Neuronal stem cell (in vitro differentiated cells): ENCODE measurements around the gene FAM83F.
A peak's percentile ranks its signal among the peaks of the same experiment; 100 is the strongest.

Experiments
- DNase-seq: peaks from one replicate; pipeline ENCODE4 v3.0.0-alpha.2; 2013; ENCODE audit warnings: low spot score
- H2AFZ ChIP-seq: one replicate; pipeline ENCODE4 v1.6.1; 2013; ENCODE audit warnings: mild to moderate bottlenecking, low read length, inconsistent platforms
- H2AK5ac ChIP-seq: 2 replicates; pipeline ENCODE4 v1.6.1; 2013; ENCODE audit warnings: low read depth, mild to moderate bottlenecking, inconsistent platforms, low read length, moderate library complexity, mixed read lengths
- H2BK120ac ChIP-seq: 2 replicates; pipeline ENCODE4 v1.6.1; 2013; ENCODE audit warnings: low read depth, mild to moderate bottlenecking, inconsistent platforms, low read length, moderate library complexity, mixed read lengths
- H2BK12ac ChIP-seq: one replicate; pipeline ENCODE4 v1.6.1; 2013; ENCODE audit warnings: low read length, inconsistent platforms
- H2BK15ac ChIP-seq: 2 replicates; pipeline ENCODE4 v1.6.1; 2013; ENCODE audit warnings: mild to moderate bottlenecking, low read length, inconsistent platforms, mixed read lengths
- H2BK5ac ChIP-seq: one replicate; pipeline ENCODE4 v1.6.1; 2013; ENCODE audit warnings: inconsistent platforms, mild to moderate bottlenecking, low read length, moderate library complexity
- H3K14ac ChIP-seq: one replicate; pipeline ENCODE4 v1.6.1; 2013; ENCODE audit warnings: low read length, inconsistent platforms
- H3K18ac ChIP-seq: 2 replicates; pipeline ENCODE4 v1.6.1; 2013; ENCODE audit warnings: low read length, inconsistent platforms
- H3K23ac ChIP-seq: 2 replicates; pipeline ENCODE4 v1.6.1; 2013; ENCODE audit warnings: low read depth, mild to moderate bottlenecking, mixed read lengths, low read length, inconsistent platforms; ENCODE audit not compliant: poor library complexity
- H3K27ac ChIP-seq: replicated peaks from 3 replicates; pipeline ENCODE4 v1.5.1; 2013; ENCODE audit warnings: low read length, inconsistent platforms
- H3K27me3 ChIP-seq, 3 experiments: 2 replicates each; pipeline ENCODE4 v1.6.1; 2013; ENCODE audit warnings: low read length in 3 of 3, mild to moderate bottlenecking in 2 of 3, inconsistent platforms in 1 of 3, low read depth in 1 of 3, mixed read lengths in 1 of 3, moderate library complexity in 1 of 3; ENCODE audit not compliant: control insufficient read depth in 3 of 3, insufficient read depth in 3 of 3
- H3K36me3 ChIP-seq, 2 donors: replicated peaks in 1 of 2; 2 replicates each; pipeline ENCODE4 v1.6.1; 2013; ENCODE audit warnings: low read length in 2 of 2; ENCODE audit not compliant: control insufficient read depth in 2 of 2, insufficient read depth in 2 of 2
- H3K4ac ChIP-seq: 2 replicates; pipeline ENCODE4 v1.6.1; 2013; ENCODE audit warnings: inconsistent platforms, mild to moderate bottlenecking, low read length, moderate library complexity
- H3K4me1 ChIP-seq, 2 donors: 1 replicate in 1 of 2; 2 replicates in 1 of 2; pipeline ENCODE4 v1.6.1; 2013; ENCODE audit warnings: low read length in 2 of 2, low read depth in 1 of 2; ENCODE audit not compliant: control insufficient read depth in 2 of 2, insufficient read depth in 1 of 2
- H3K4me2 ChIP-seq: one replicate; pipeline ENCODE4 v1.6.1; 2013; ENCODE audit warnings: mild to moderate bottlenecking, low read length, inconsistent platforms; ENCODE audit not compliant: insufficient read depth, poor library complexity, severe bottlenecking
- H3K4me3 ChIP-seq, 2 donors: 2 replicates each; pipeline ENCODE4 v1.5.1; 2013; ENCODE audit warnings: low read length in 2 of 2, mild to moderate bottlenecking in 2 of 2, inconsistent platforms in 1 of 2, moderate library complexity in 1 of 2
- H3K79me1 ChIP-seq: one replicate; pipeline ENCODE4 v1.6.1; 2013; ENCODE audit warnings: low read depth, mild to moderate bottlenecking, inconsistent platforms, low read length, moderate library complexity
- H3K9ac ChIP-seq: one replicate; pipeline ENCODE4 v1.6.1; 2013; ENCODE audit warnings: mild to moderate bottlenecking, low read depth, low read length, inconsistent platforms; ENCODE audit not compliant: poor library complexity
- H3K9me3 ChIP-seq, 2 donors: replicated peaks in 1 of 2; 2 replicates each; pipeline versions ENCODE3 to v1.6.1; 2013; ENCODE audit warnings: low read length in 2 of 2, mild to moderate bottlenecking in 2 of 2, inconsistent platforms in 1 of 2, low read depth in 1 of 2, mixed read lengths in 1 of 2, moderate library complexity in 1 of 2; ENCODE audit not compliant: control insufficient read depth in 2 of 2, insufficient read depth in 1 of 2
- H4K8ac ChIP-seq: one replicate; pipeline ENCODE4 v1.6.1; 2013; ENCODE audit warnings: low read depth, mild to moderate bottlenecking, inconsistent platforms, low read length, moderate library complexity
- H4K91ac ChIP-seq: one replicate; pipeline ENCODE4 v1.6.1; 2013; ENCODE audit warnings: low read length, low read depth, mild to moderate bottlenecking, inconsistent platforms; ENCODE audit not compliant: poor library complexity
- WGBS, 2 donors: extraction: QIAGEN DNeasy Blood & Tissue Kit; methylation state at CpG; one replicate each; pipeline ENCODE4 v1.1.7; 2013; ENCODE audit warnings: missing lambda C conversion rate in 2 of 2, mixed read lengths in 1 of 2; ENCODE audit not compliant: insufficient read length in 2 of 2, insufficient replicate concordance in 1 of 2; ENCODE audit errors: extremely low coverage in 2 of 2; 5-methylcytosine and 5-hydroxymethylcytosine counted together

Gene FAM83F

DNA sequence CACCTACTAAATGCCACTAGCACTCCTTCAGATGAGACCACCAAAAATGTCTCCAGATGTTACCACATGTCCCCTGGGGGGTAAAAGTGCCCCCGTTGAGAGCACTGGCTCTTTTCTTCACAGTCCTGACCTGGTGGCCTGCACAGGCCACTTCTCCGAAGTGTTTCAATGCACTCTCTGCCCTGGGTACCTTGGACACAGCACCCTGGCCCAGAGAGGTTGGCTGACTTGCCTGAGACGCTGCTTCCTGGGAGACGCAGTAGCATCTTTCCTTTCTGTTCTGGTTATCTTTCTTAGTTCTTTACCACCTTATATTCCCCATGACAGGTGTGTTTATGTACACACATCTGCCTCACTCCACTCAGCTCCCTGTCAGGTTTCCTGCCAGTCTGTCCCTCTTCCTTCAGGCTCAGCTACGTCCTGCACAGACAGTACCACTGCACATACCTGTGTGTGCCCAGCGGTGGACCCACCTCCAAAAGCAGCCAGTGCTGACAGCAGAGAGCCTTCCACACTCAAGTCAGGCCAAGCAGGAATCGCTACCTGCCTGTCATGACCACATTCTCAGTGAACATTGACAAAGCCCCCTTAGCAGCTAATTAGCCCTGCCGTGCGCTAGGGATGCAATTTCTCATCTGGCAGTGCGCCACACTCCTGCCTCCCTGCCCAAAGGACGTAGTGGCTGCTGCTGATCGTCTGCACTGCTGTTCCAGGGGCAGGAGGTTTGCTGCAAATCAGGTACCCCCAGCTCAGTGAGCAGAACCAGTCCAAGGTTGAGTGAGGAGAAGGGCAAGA lies 39.0 kb downstream of the FAM83F start:
- no CpG with 5 or more reads among the region's 12 CpGs for WGBS, 2 donors
- Histone ChIP-seq H3K4me3 (no peak overlapping the region), H3K4ac (no peak overlapping the region), H2BK12ac (no peak overlapping the region), H2BK120ac (no peak overlapping the region), H2BK15ac (no peak overlapping the region), H4K91ac (no peak overlapping the region), H3K27me3 (peaks cover 0 to 52% (median 5%) of the 10 kb centered on the region in 3 experiments), H3K14ac (peak overlapping the region; percentile 85), H2BK5ac (no peak overlapping the region), H3K18ac (peak overlapping the region; percentile 73), H2AK5ac (no peak overlapping the region), H3K4me1 (peaks cover 2 to 7% of the 10 kb centered on the region in 2 donors), H4K8ac (peak overlapping the region; percentile 68), H3K4me2 (no peak overlapping the region), H2AFZ (no peak overlapping the region), H3K36me3 (no peaks in the 10 kb centered on the region), H3K27ac (no peak overlapping the region), H3K9me3 (no peaks in the 10 kb centered on the region), H3K79me1 (no peaks in the 10 kb centered on the region), H3K9ac (peak overlapping the region; percentile 77), H3K23ac (peak overlapping the region; percentile 82)
- no peak for DNase-seq

DNA sequence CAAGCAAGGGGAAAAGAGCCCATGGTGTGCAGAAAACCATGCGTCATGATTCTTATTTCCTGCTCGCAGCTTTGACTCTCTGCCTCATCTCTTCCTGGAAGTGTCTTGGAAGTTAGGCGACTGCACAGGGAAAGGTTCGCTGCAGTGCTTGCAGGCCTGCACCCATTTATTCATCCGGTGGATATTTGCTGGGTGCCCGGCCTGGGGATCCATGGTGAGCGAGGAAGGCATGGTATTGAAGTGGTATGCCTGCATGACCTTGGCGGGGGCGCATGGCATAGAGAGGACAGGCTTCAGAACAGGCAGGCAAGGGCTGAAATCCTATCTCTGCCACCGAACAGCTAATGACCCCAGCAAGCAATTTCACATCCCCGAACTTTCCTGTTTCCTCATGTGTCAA lies 40.6 kb downstream of the FAM83F start:
- Histone ChIP-seq H3K36me3 (no peaks in the 10 kb centered on the region), H3K4ac (no peak overlapping the region), H2AFZ (no peak overlapping the region), H3K79me1 (no peaks in the 10 kb centered on the region), H3K27ac (no peak overlapping the region), H3K4me2 (no peak overlapping the region), H3K18ac (no peak overlapping the region), H2BK12ac (no peak overlapping the region), H3K14ac (no peak overlapping the region), H3K27me3 (peaks cover 0 to 58% (median 15%) of the 10 kb centered on the region in 3 experiments), H3K9me3 (no peaks in the 10 kb centered on the region), H2BK15ac (no peak overlapping the region), H2AK5ac (no peak overlapping the region), H3K23ac (no peak overlapping the region), H3K4me1 (peaks cover 0 to 5% of the 10 kb centered on the region in 2 donors), H3K4me3 (no peak overlapping the region), H2BK120ac (no peak overlapping the region), H4K8ac (no peak overlapping the region), H4K91ac (no peak overlapping the region), H2BK5ac (no peak overlapping the region), H3K9ac (no peak overlapping the region)
- no CpG with 5 or more reads among the region's 11 CpGs for whole genome bisulfite sequencing, 2 donors
- DNase-seq: no peak

DNA sequence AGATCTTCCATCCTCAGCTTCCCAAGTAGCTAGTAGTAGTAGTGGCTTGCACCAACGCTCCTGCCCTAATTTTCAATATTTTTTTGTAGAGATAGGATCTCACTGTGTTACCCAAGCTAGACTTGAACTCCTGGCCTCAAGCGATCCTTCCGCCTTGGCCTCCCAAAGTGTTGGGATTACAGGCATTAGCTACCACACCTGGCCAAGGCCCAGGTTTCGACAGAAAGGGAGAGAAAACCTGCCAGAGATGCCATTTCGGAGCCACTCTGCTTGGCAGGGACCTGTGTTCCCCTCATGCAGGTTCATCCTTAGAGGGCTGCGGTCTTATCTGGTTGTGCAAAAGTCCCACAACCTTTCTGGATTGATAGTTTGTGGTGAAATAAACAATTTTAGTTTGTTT lies 41.4 kb downstream of the FAM83F start:
- no peak overlapping the region for H2BK15ac ChIP-seq
- H3K79me1 ChIP-seq: no peaks in the 10 kb centered on the region
- H2AK5ac ChIP-seq: no peak overlapping the region
- H3K9me3 ChIP-seq: no peaks in the 10 kb centered on the region
- no peak overlapping the region for H2BK5ac ChIP-seq
- H3K4ac ChIP-seq: no peak overlapping the region
- H2BK12ac ChIP-seq: no peak overlapping the region
- H3K23ac ChIP-seq: no peak overlapping the region
- no peaks in the 10 kb centered on the region for H3K36me3 ChIP-seq
- no peak for DNase-seq
- no CpG with 5 or more reads among the region's 6 CpGs for WGBS, 2 donors
- no peak overlapping the region for H2AFZ ChIP-seq
- no peak overlapping the region for H3K4me3 ChIP-seq
- H4K91ac ChIP-seq: no peak overlapping the region
- H3K4me1 ChIP-seq: no peaks in the 10 kb centered on the region
- no peak overlapping the region for H3K14ac ChIP-seq
- no peak overlapping the region for H3K27ac ChIP-seq
- H3K9ac ChIP-seq: no peak overlapping the region
- no peak overlapping the region for H3K4me2 ChIP-seq
- H3K27me3 ChIP-seq: peaks cover 0 to 58% (median 21%) of the 10 kb centered on the region in 3 experiments
- no peak overlapping the region for H4K8ac ChIP-seq
- H2BK120ac ChIP-seq: no peak overlapping the region
- H3K18ac ChIP-seq: no peak overlapping the region

DNA sequence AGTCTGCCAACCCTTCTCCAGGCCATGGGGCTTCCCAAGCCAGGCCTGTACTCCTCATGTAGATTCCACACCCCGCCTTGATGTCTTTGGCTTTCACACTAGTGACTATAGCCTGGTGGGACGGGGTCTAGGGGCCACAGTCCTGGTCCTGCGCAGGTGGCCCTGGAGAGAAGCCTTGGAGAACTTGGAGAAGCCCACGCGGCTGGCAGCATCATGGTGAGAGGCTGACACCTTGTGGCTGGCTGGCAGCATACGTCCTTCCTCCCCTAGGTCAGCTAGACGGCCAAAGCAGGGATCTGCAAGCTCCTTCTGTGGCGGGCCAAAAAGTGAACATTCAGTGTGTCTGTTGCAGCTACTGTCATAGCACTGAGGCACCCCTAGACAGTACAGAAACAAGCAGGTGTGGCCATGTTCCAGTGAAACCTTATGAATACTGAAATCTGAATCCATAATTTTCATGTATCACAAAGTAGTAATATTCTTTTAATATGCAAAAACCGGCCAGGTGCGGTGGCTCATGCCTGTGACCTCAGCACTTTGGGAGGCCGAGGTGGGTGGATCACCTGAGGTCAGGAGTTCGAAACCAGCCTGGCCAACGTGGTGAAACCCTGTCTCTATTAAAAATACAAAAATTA lies 42.0 kb downstream of the FAM83F start:
- Histone ChIP-seq H3K79me1 (no peaks in the 10 kb centered on the region), H3K9me3 (no peaks in the 10 kb centered on the region), H3K27me3 (peaks cover 0 to 54% (median 22%) of the 10 kb centered on the region in 3 experiments), H4K8ac (no peak overlapping the region), H3K4me1 (no peaks in the 10 kb centered on the region), H2AK5ac (no peak overlapping the region), H3K4ac (no peak overlapping the region), H3K18ac (no peak overlapping the region), H3K36me3 (no peaks in the 10 kb centered on the region), H2BK5ac (no peak overlapping the region), H3K4me3 (no peak overlapping the region), H2AFZ (no peak overlapping the region), H3K27ac (no peak overlapping the region), H3K4me2 (no peak overlapping the region), H2BK120ac (no peak overlapping the region), H3K14ac (no peak overlapping the region), H3K23ac (no peak overlapping the region), H3K9ac (no peak overlapping the region), H2BK12ac (no peak overlapping the region), H2BK15ac (no peak overlapping the region), H4K91ac (no peak overlapping the region)
- peak; percentile 63 for DNase-seq
- no CpG with 5 or more reads among the region's 13 CpGs for WGBS, 2 donors
